Spleen (tissue), 11 donors: Measurements from ENCODE around the gene EXOSC1. TPM values are rescaled to one million over a fixed set of nuclear protein-coding genes. Genes with fewer than 3 reads are reported as not detected.
A peak's percentile ranks its signal among the peaks of the same experiment; 100 is the strongest.

ENCODE experiments used
- DNase-seq: peaks from one replicate; pipeline ENCODE4 v3.0.0-alpha.2; 2020
- H3K27ac ChIP-seq, 8 donors: fragments of 200-600 bp; sonication (generic) in 7 of 8; 1 replicate in 4 of 8; 2 replicates in 4 of 8; pipeline versions ENCODE4 v1.5.0 to v1.8.0; 2016 to 2021; ENCODE audit warnings: inconsistent platforms in 4 of 8, mild to moderate bottlenecking in 4 of 8, moderate library complexity in 1 of 8
- H3K27me3 ChIP-seq, 7 donors: fragments of 200-600 bp; sonication (generic) in 6 of 7; replicated peaks in 1 of 7; 1 replicate in 4 of 7; 2 replicates in 3 of 7; pipeline versions ENCODE4 v1.5.0 to v1.8.0; 2016 to 2021; ENCODE audit warnings: inconsistent platforms in 3 of 7, mild to moderate bottlenecking in 1 of 7
- H3K36me3 ChIP-seq, 6 donors: fragments of 200-600 bp; sonication (generic) in 5 of 6; 1 replicate in 4 of 6; 2 replicates in 2 of 6; pipeline versions ENCODE4 v1.5.0 to v1.8.0; 2016 to 2021; ENCODE audit warnings: inconsistent platforms in 2 of 6
- H3K4me1 ChIP-seq, 6 donors: fragments of 200-600 bp; sonication (generic) in 5 of 6; 1 replicate in 3 of 6; 2 replicates in 3 of 6; pipeline versions ENCODE4 v1.5.0 to v1.8.0; 2016 to 2021; ENCODE audit warnings: inconsistent platforms in 3 of 6
- H3K4me3 ChIP-seq, 8 donors: fragments of 200-600 bp; sonication (generic) in 7 of 8; 1 replicate in 4 of 8; 2 replicates in 4 of 8; pipeline versions ENCODE4 v1.5.0 to v1.8.0; 2016 to 2021; ENCODE audit warnings: inconsistent platforms in 4 of 8, mild to moderate bottlenecking in 4 of 8, moderate library complexity in 2 of 8
- H3K9me3 ChIP-seq, 8 donors: fragments of 200-600 bp; sonication (generic) in 7 of 8; 1 replicate in 4 of 8; 2 replicates in 4 of 8; pipeline versions ENCODE4 v1.5.0 to v1.8.0; 2016 to 2021; ENCODE audit warnings: inconsistent platforms in 4 of 8
- POLR2A ChIP-seq, 3 donors: fragments of 450-650 bp; IDR thresholded peaks; one replicate each; pipeline ENCODE4 v1.5.1; 2017; ENCODE audit warnings: antibody characterized with exemption in 3 of 3, mild to moderate bottlenecking in 1 of 3
- POLR2AphosphoS5 ChIP-seq, 3 donors: sonication (generic); formaldehyde crosslinking; IDR thresholded peaks; one replicate each; pipeline ENCODE4 v1.5.1; 2017; ENCODE audit warnings: antibody characterized with exemption in 3 of 3
- WGBS, 5 donors: extraction: QIAGEN DNeasy Blood & Tissue Kit in 3 of 5; methylation state at CpG; one replicate each; pipeline versions ENCODE4 v1.1.5 to v1.1.7; 2013 to 2018; 5-methylcytosine and 5-hydroxymethylcytosine counted together
- intact Hi-C: fragments of 100-400 bp; cut with DNase I; formaldehyde crosslinking; loops from one replicate; pipeline ENCODE4 v1.15.0; 2023; ENCODE audit warnings: low total_unique reads
- polyA plus RNA-seq, 3 donors: library from polyadenylated mRNA; stranded (reverse); fragments of 200-250 nt; gene quantifications; one replicate each; pipeline ENCODE4 v1.2.1, GENCODE V29; 2013
- total RNA-seq, 7 donors: library from RNA; depleted of rRNA in 3 of 7; stranded (reverse); fragments of >200 nt in 3 of 7; fragmentation: NEBNext Ultra II Directional in 4 of 7; extraction: Animal tissue kit (Norgen Biotek cat#: 25700) in 4 of 7; gene quantifications; one replicate each; pipeline versions ENCODE4 v1.1.0 to v1.2.1, GENCODE V29; 2016 to 2021
- TF ChIP-seq, protein P1 (sequence below), 11 experiments: fragments of 200-600 bp in 7 of 11; fragments of 450-650 bp in 4 of 11; sonication (generic) in 4 of 11; IDR thresholded peaks in 8 of 11; conservative IDR thresholded peaks in 3 of 11; 1 replicate in 7 of 11; 2 replicates in 4 of 11; pipeline versions ENCODE4 v1.4.0 to v1.8.0; 2016 to 2021; ENCODE audit warnings: antibody characterized with exemption in 11 of 11, inconsistent platforms in 4 of 11, mild to moderate bottlenecking in 1 of 11
- donor health status: healthy with polysubstance abuse.
- donor health status: DM: no; HTN: no; CAD: no; lungs with moderate emphysema.
- donor health status: DM: no; HTN: no; CAD: no.
- donor health status: Bipolar disorder and iron deficiency.
- donor health status: healthy.
- donor health status: DM: no; HTN: no; CAD: no.
- donor health status: DM: yes; HTN: yes; CAD: no.

Gene EXOSC1
- total and polyA plus RNA-seq, 10 donors: 28.7 to 50.5 (median 37.2) TPM

DNA sequence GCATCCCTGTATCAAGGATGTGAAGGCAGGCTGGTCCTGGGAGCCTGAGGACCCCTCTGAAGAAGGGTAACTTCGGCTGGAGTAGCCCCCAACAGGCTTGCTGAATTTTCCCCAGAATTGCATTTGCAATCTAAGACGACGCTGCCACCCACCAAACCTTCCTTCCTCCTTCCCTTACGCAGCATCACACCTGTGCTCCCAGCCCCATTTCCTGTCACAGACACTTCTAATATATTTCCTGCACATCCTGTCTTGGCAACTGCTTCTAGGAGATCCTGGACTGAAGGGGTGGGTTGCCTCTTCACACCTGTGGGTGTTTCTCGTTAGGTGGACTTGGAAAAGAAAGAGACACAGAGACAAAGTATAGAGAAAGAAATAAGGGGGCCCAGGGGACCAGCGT, 29.2 kb downstream of the EXOSC1 start:
- H3K27ac ChIP-seq: peak overlapping the region in 1 of 8 donors; percentile 6
- 28 to 40% (median 32%) methylated on average over 5 to 6 of the region's 6 CpGs for WGBS, 5 donors
- no peaks in the 10 kb centered on the region for H3K9me3 ChIP-seq
- TF ChIP-seq POLR2AphosphoS5 (IDR thresholded peaks at IDR 0.05) (no peak), POLR2A (IDR thresholded peaks at IDR 0.05) (no peak)
- TF ChIP-seq, protein P1, sequence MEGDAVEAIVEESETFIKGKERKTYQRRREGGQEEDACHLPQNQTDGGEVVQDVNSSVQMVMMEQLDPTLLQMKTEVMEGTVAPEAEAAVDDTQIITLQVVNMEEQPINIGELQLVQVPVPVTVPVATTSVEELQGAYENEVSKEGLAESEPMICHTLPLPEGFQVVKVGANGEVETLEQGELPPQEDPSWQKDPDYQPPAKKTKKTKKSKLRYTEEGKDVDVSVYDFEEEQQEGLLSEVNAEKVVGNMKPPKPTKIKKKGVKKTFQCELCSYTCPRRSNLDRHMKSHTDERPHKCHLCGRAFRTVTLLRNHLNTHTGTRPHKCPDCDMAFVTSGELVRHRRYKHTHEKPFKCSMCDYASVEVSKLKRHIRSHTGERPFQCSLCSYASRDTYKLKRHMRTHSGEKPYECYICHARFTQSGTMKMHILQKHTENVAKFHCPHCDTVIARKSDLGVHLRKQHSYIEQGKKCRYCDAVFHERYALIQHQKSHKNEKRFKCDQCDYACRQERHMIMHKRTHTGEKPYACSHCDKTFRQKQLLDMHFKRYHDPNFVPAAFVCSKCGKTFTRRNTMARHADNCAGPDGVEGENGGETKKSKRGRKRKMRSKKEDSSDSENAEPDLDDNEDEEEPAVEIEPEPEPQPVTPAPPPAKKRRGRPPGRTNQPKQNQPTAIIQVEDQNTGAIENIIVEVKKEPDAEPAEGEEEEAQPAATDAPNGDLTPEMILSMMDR (IDR thresholded peaks at IDR 0.05 in 8 of 11, conservative IDR thresholded peaks at IDR 0.05 in 3 of 11): no peak
- H3K4me3 ChIP-seq: no peak overlapping the region
- no peaks in the 10 kb centered on the region for H3K36me3 ChIP-seq
- DNase-seq: peak; percentile 43
- intact Hi-C loops: no loop called here
- no peaks in the 10 kb centered on the region for H3K27me3 ChIP-seq
- H3K4me1 ChIP-seq: peaks cover 3 to 78% (median 26%) of the 10 kb centered on the region in 6 donors

DNA sequence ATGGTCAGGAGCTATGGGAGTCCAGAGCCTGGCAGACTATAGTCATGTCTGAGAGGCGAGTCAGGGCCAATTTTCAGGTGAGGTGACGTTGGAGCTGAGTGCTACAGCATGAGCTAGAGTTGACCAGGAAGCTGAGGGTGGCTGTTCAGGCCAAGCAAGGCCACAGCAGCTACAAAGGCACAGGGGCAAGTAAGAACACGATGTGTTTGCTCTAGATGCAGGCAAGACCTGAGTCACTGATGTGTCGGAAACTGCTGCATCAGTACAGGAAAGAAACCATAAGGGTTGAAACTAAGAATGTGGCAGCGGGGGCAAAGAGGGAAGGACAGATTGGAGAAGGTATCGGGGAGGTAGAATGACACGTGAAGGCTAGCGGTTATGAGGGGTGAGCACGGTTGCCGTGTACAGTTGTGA, 32.9 kb downstream of the EXOSC1 start:
- Histone ChIP-seq H3K27ac (peak overlapping the region in 4 of 8 donors; percentile 9 to 61 (median 34)), H3K4me1 (peaks cover under 1 to 59% (median 16%) of the 10 kb centered on the region in 6 donors)
- WGBS, 5 donors: 71 to 89% (median 77%) methylated on average over 10 of the region's 10 CpGs

DNA sequence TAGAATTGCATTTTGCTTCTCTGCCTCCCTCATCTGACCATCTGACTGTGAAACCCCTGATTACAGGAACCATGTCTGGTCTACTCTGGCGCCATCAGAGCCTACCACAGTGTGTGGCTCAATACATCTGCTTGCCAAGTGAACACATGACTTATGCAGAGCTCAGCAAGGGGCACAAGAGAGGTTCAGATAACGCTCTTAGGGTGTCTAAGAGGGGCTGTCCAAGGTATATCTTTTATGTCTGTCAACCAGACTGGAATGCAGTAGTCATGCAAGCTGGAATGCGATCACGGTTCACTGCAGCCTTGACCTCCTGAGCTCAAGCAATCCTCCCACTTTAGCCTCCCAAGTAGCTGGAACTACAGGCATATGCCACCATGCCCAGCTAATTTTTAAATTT, 34.4 kb downstream of the EXOSC1 start:
- Histone ChIP-seq H3K9me3 (no peaks in the 10 kb centered on the region), H3K27me3 (no peaks in the 10 kb centered on the region), H3K36me3 (no peaks in the 10 kb centered on the region), H3K4me1 (peaks cover 10 to 63% (median 23%) of the 10 kb centered on the region in 6 donors), H3K4me3 (no peak overlapping the region), H3K27ac (peak overlapping the region in 4 of 8 donors; percentile 15 to 91 (median 41))
- no peak for DNase-seq
- intact Hi-C loops: no loop called here
- TF ChIP-seq POLR2A (IDR thresholded peaks at IDR 0.05) (no peak), POLR2AphosphoS5 (IDR thresholded peaks at IDR 0.05) (no peak)
- TF ChIP-seq, protein P1 (IDR thresholded peaks at IDR 0.05 in 8 of 11, conservative IDR thresholded peaks at IDR 0.05 in 3 of 11): no peak
- WGBS, 5 donors: 50 to 78% (median 63%) methylated on average over 4 of the region's 4 CpGs

More for the DNA sequence above, 32.9 kb downstream of the EXOSC1 start:
- DNase-seq: peak; percentile 52
- intact Hi-C loops: no loop called here
- no peaks in the 10 kb centered on the region for H3K9me3 ChIP-seq
- H3K36me3 ChIP-seq: no peaks in the 10 kb centered on the region
- H3K27me3 ChIP-seq: no peaks in the 10 kb centered on the region
- H3K4me3 ChIP-seq: no peak overlapping the region
- TF ChIP-seq POLR2AphosphoS5 (IDR thresholded peaks at IDR 0.05) (no peak), POLR2A (IDR thresholded peaks at IDR 0.05) (no peak)
- TF ChIP-seq, protein P1 (IDR thresholded peaks at IDR 0.05 in 8 of 11, conservative IDR thresholded peaks at IDR 0.05 in 3 of 11): no peak

DNA sequence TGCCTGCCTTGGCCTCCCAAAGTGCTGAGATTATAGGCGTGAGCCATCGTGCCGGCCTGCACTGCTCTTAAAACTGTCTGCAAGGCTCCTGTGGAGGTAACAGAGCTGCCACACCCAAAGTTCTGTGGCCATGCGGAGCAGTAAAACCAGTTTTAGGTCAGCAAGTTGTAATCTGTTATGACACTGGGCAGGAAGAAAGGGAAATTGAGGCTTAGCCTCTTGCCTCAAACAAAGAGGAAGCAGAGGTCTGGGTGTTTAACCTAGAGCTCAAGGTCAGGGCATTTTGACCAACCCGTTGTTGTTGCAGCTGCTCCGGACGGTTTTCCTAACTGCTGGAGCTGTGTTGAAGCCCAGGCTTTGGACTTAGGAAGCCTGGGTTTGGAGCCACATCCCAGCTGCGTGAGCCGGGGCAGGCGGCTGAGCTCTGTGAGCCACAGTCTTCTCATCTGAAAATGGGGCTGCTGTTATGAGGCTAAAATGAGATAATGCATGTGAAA, 37.3 kb downstream of the EXOSC1 start:
- DNase-seq: no peak
- Histone ChIP-seq H3K27ac (peak overlapping the region; percentile 40 to 91 (median 88)), H3K27me3 (no peaks in the 10 kb centered on the region), H3K4me3 (peak overlapping the region in 1 of 8 donors; percentile 61), H3K36me3 (no peaks in the 10 kb centered on the region), H3K9me3 (no peaks in the 10 kb centered on the region), H3K4me1 (peaks cover 10 to 63% (median 22%) of the 10 kb centered on the region in 6 donors)
- intact Hi-C loops: no loop called here
- peak in 2 of 3 donors; percentile 12 to 47 for TF ChIP-seq POLR2AphosphoS5 (IDR thresholded peaks at IDR 0.05)
- no peak for TF ChIP-seq POLR2A (IDR thresholded peaks at IDR 0.05)
- WGBS, 5 donors: 33 to 77% (median 47%) methylated on average over 10 of the region's 10 CpGs
